ENCODE results near the gene NPW.

The NPW gene

GRCh38 chr16:1975432-1976215 lies 44.0 kb upstream of the NPW start:
- DNase-seq (ENCODE audit: low read depth, low spot score): no peak
- in situ Hi-C loops (cut with HindIII; ENCODE audit: low sequenced_read_pairs): no loop called here
- TF ChIP-seq CTCF (IDR thresholded peaks at IDR 0.05; ENCODE audit: low read depth, low read length): no peak
- H3K4me3 ChIP-seq (ENCODE audit: low read depth, low read length): no peak overlapping the region

GRCh38 chr16:1976216-1976520 lies 43.4 kb upstream of the NPW start:
- in situ Hi-C loops (cut with HindIII; ENCODE audit: low sequenced_read_pairs): no loop called here
- H3K4me3 ChIP-seq (ENCODE audit: low read depth, low read length): no peak overlapping the region
- DNase-seq (ENCODE audit: low read depth, low spot score): no peak
- TF ChIP-seq CTCF (IDR thresholded peaks at IDR 0.05; ENCODE audit: low read depth, low read length): no peak

GRCh38 chr16:1976951-1977874 lies 42.4 kb upstream of the NPW start:
- H3K4me3 ChIP-seq (ENCODE audit: low read depth, low read length): no peak overlapping the region
- TF ChIP-seq CTCF (IDR thresholded peaks at IDR 0.05; ENCODE audit: low read depth, low read length): no peak
- in situ Hi-C loops (cut with HindIII; ENCODE audit: low sequenced_read_pairs): no loop called here
- DNase-seq (ENCODE audit: low read depth, low spot score): no peak

GRCh38 chr16:1977875-1978268 lies 41.7 kb upstream of the NPW start:
- H3K4me3 ChIP-seq (ENCODE audit: low read depth, low read length): no peak overlapping the region
- no peak for DNase-seq (ENCODE audit: low read depth, low spot score)
- TF ChIP-seq CTCF (IDR thresholded peaks at IDR 0.05; ENCODE audit: low read depth, low read length): no peak
- in situ Hi-C loops (cut with HindIII; ENCODE audit: low sequenced_read_pairs): no loop called here

GRCh38 chr16:1978476-1979120 lies 41.0 kb upstream of the NPW start:
- no peak overlapping the region for H3K4me3 ChIP-seq (ENCODE audit: low read depth, low read length)
- TF ChIP-seq CTCF (IDR thresholded peaks at IDR 0.05; ENCODE audit: low read depth, low read length): no peak
- in situ Hi-C loops (cut with HindIII; ENCODE audit: low sequenced_read_pairs): no loop called here
- no peak for DNase-seq (ENCODE audit: low read depth, low spot score)

GRCh38 chr16:1979271-1980029 lies 40.1 kb upstream of the NPW start:
- H3K4me3 ChIP-seq (ENCODE audit: low read depth, low read length): no peak overlapping the region
- no peak for TF ChIP-seq CTCF (IDR thresholded peaks at IDR 0.05; ENCODE audit: low read depth, low read length)
- in situ Hi-C loops (cut with HindIII; ENCODE audit: low sequenced_read_pairs): no loop called here
- no peak for DNase-seq (ENCODE audit: low read depth, low spot score)
